A549 (cell line): ENCODE results near the gene IVL.

ENCODE experiments used
- CHD2 ChIP-seq: fragments of 150-350 bp; IDR thresholded peaks from 2 replicates; pipeline ENCODE4 v1.6.1; 2014; ENCODE audit warnings: low read length; ENCODE audit not compliant: partially characterized antibody
- CTCF ChIP-seq: fragments of >200 bp; sonication (Bioruptor Twin); formaldehyde crosslinking; IDR thresholded peaks from 3 replicates; pipeline ENCODE4 v1.5.1; 2016
- NFE2L2 ChIP-seq: fragments of 150-350 bp; conservative IDR thresholded peaks from 2 replicates; pipeline ENCODE4 v1.6.1; 2014; ENCODE audit warnings: low read length

GRCh38 chr1:152933196-152933595, 24.9 kb downstream of the IVL start:
- TF ChIP-seq CTCF (no peak), CHD2 (no peak), NFE2L2 (no peak)
